HG02943 (cell line): ENCODE measurements around the gene RPP30.
"Not testable (repeated sequence)": the region's sequence is repeated elsewhere in the genome, so short reads cannot be mapped to it uniquely, and the experiment has no call there.

Source experiments
- ATAC-seq: cut with Tn5 transposase; IDR thresholded peaks from one replicate; pipeline ENCODE4 v1.9.1; 2021; ENCODE audit warnings: mild to moderate bottlenecking, low read depth, moderate library complexity; ENCODE audit not compliant: unreplicated experiment

Gene RPP30

DNA sequence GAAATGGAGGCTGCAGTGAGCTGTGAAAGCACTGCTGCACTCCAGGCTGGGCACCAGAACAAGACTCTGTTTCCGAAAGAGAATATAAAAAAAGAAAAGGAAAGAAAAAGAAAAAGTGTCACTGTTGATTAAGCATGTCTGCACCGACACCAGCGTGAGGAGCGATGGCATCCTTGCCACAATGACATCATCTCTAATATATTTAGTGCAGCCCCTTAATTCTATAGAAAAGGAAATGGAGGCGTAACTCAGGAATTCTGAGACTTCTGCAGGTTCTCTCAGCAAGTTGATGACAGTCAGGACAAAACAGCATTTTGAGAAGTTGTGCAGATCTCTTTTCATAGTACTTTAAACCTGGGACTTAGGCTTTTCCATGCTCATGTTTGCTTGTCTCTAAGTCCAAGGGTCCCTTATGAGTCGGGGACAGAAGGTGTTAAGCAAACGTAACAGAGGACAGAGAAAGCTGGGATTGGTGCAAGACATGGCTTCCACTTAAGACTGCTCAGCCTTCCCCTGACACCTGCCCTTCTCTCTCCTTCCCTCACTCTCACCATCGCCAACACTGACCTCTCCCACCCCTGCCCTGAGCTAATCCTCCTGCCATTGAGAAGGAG is 66.0 kb downstream of the RPP30 start:
- ATAC-seq: no peak

DNA sequence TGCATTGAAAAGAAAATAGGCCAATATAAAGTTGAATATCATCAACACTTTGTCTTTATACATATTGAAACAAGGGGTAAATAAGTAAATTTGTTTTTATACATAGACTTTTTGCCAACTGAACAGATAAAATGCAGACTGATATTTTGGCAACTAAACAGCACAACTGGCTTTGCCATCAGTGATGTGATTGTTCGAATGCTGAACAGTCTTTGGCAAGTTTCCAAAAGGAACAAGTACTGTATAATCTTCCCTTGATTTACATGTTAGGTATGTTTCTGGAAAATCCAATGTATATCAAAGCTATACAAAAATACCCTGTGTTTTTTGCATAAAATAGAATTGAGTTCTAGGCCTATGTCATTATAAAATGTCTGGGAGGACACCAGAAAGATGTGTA is 67.3 kb downstream of the RPP30 start:
- no peak for ATAC-seq

DNA sequence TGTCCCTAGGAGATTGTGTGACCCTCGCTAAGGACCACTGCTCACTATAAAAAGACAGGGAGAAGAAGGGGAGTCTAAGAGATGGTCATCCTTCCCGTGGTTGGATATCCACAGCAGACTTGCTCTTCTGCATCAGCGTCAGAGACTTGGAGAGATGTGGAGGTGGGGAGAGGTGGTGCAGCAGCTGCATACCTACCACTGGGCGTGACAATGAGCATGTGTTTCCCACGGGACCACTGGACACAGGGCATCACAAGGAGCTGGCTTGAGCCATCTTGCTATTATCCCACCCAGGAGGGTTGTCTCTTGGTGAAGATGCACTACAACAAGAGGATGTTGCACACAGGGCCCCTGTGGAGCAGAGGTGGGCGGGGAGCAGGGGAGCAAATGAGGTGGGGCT is 67.9 kb downstream of the RPP30 start:
- no peak for ATAC-seq

GRCh38 chr10:90942980-90943379 is 71.2 kb downstream of the RPP30 start:
- not testable (repeated sequence) for ATAC-seq

DNA sequence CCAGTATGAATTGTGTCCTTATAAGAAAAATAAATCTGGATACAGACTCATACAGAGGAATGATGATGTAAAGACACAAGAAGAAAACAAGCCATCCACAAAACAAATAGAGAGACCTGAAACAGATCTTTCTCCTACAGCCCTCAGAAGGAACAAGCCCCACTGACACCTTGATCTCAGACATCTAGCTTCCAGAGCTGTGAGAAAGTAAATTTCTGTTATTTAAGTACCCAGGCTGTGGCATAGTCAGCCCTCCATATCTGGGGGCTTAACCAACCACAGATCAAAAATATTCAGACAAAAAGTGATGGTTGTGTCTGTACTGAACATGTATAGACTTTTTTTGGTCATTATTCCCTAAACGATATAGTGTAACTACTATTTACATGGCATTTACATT is 73.0 kb downstream of the RPP30 start:
- ATAC-seq: no peak

DNA sequence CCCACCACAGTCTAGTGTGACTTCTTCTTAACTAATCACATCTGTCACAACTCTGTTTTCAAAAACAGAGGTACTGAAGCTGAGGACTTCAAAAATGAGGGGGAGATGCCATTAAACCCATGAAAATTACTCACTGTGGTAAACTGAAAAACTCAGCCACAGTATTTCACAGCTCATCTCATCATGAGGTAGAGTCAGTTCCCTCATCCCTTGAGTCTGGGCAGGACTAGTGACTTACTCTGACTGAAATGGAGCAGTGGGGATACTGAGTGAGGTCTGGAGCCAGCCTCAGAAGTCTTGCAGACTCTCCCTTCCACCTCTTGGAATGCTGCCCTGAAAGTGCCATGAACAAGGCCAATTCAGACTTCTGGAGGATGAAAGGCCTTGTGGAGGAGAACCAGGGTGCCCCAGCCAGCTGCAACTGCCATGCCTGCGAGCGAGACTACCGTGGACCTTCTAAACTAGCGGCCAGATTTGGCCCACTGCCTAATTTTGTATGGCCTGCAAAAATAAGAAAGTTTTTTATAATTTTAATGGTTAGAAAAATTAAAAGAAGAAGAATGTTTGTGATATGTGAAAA is 73.8 kb downstream of the RPP30 start:
- ATAC-seq: no peak

DNA sequence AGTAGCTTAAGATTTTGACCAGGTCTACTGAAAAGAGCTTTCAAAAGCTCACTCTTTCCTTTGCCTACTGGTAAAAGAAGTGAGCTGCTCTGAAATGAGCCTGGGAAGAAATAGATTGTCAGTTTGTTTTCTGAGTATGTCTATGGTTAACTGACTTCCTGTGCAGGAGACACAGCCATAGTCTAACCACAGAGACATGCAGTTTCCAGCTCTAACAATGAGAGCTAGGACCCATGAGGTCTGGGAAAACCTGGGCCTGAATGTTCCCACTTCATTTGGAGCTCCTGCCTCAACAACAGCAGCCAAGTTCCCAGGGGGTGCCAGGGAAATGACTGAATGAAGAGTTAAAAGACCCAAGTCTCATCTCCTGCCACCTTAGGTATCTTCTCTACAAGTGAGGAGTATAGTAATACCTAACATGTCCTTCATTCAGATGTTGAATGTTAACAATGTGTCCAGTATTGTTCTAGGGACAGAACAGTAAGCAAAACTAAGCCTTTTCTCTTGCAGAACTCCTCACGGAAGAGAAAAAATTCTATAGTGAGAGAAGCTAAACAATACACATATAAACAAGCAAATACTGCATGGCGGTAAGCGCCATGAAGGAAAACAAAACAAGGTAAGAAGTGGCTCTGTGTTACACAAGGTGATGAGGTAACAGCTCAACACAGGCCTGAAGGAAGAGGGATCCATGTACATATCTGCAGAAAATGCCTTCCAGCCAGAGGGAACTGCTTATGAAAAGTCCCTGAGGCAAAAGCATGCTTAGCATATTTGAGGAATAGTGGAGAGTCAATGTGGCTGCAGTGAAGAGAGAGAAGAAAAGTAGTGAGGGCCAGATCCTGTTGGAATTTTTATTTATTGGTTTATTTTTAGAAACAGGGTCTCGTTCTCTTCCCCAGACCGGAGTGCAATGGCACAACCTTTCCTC is 75.5 kb downstream of the RPP30 start:
- ATAC-seq: no peak
